RWPE1 (cell line): ENCODE measurements around the gene OOEP.

Experiments
- CTCF ChIA-PET: fragments of 350-600 bp; sonication (Branson Sonifier 250); formaldehyde crosslinking; extraction: SDS; loops from one replicate; lab custom pipeline; 2021; lab: Yijun Ruan, JAX
- POLR2A ChIA-PET: fragments of 400-600 bp; formaldehyde crosslinking; extraction: SDS; loops from one replicate; lab custom pipeline; 2020; ENCODE audit warnings: antibody characterized with exemption; ENCODE audit not compliant: low non-redundant PET; lab: Yijun Ruan, JAX
- DNase-seq: peaks from one replicate; pipeline ENCODE4 v3.0.0; 2012; ENCODE audit warnings: low spot score
- H3K27ac ChIP-seq: fragments of 450-650 bp; 2 replicates; pipeline ENCODE4 v1.5.1; 2017
- CTCF ChIP-seq: fragments of 450-650 bp; conservative IDR thresholded peaks from 2 replicates; pipeline ENCODE4 v1.5.1; 2017; ENCODE audit warnings: low read depth, mild to moderate bottlenecking

The OOEP gene

GRCh38 chr6:73369563-73369962 is at the start of gene OOEP:
TSS of gene OOEP (minus strand) at chr6:73369897. CDS start at chr6:73369792, 105 bp downstream.
- TF ChIP-seq CTCF = no peak
- CTCF ChIA-PET = interaction anchor here (0.6 kb wide), 1 partner anchor 1261 kb away, joined by 3 read pairs; no protein-coding TSS in a partner anchor
- DNase-seq = no peak
- POLR2A ChIA-PET = no interaction called here
- H3K27ac ChIP-seq = no peak within 1 kb of the TSS

DNA sequence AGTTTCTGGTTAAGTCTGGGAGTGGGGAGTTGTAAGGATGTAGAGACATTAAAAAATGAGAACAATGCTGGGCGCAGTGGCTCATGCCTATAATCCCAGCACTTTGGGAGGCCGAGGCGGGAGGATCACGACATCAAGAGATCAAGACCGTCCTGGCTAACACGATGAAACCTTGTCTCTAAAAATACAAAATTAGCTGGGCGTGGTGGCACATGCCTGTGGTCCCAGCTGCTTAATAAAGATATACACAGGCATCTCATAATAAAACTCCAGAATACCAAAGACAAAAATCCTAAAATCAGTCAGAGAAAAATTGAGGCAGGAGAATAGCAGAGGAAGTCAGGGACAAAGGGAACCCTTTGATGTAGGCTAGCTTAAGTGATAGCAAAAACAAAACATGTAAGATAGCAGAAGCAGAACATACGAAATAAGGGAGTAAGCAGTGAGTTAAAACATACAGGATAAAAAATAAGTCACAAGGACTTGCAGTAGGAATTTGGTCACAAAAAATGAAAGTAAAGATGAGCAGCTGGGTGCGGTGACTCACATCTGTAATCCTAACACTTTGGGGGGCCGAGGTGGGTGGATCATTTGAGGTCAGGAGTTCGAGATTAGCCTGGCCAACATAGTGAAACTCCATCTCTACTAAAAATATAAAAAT is 48.5 kb upstream of the OOEP start:
- ChIA-PET POLR2A (no interaction called here), CTCF (no interaction called here)
- no peak for TF ChIP-seq CTCF
- no peak for DNase-seq
- H3K27ac ChIP-seq = no peak overlapping the region

DNA sequence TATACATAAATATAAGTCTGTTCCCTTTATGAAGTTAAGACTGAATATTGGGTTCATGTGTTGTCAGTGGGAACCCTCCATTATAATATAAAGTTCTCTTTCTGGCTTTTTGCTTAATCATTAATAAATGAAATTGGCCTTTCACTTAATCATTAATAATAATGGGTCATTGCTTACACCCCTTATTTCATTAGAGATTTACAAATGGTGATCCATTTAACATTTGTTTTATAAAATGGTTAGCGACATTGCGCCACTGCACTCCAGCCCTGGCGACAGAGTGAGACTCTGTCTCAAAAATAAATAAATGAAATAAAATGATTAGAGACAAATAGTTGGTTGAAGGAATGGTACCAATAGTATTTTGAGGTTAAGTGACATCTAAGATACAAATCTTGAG is 43.4 kb upstream of the OOEP start:
- no peak for DNase-seq
- ChIA-PET POLR2A (no interaction called here), CTCF (no interaction called here)
- no peak overlapping the region for H3K27ac ChIP-seq
- no peak for TF ChIP-seq CTCF

GRCh38 chr6:73409395-73409794 is 39.7 kb upstream of the OOEP start:
- DNase-seq = no peak
- no peak for TF ChIP-seq CTCF
- ChIA-PET POLR2A (no interaction called here), CTCF (no interaction called here)
- H3K27ac ChIP-seq = no peak overlapping the region

DNA sequence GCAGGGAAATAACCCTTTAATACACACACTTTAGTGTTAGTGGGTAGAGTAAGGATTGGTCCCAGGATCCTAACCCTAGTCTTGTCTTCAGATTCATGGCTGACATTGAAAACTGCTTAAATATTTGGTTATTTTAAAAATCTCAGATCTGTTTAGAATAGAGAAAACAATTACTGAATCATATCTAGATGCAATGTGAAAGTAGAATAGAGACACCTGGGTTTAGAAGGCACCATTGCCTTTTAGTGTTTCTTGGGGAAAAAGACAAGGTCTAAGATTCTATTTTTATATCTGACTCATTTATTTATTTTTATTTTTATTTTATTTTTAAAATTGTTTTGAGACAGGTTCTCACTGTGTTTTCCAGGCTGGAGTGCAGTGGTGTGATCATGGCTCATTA is 31.0 kb upstream of the OOEP start:
- H3K27ac ChIP-seq = no peak overlapping the region
- no peak for TF ChIP-seq CTCF
- ChIA-PET CTCF (no interaction called here), POLR2A (no interaction called here)
- DNase-seq = no peak

DNA sequence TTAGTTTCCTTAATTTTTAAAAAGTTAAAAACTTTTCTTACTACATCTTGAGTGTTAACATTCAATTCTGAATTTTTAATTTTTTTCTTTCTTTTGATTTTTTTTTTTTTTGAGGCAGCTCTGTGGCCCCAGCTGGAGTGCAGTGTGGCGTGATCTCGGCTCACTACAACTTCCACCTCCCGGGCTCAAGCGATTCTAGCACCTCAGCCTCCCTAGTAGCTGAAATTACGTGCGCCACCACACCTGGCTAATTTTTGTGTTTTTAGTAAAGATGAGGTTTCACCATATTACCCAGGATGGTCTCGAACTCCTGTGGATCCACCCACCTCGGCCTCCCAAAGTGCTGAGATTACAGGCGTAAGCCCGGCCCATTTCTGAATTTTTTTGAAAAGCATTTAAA is 26.2 kb upstream of the OOEP start:
- no peak for TF ChIP-seq CTCF
- no peak for DNase-seq
- H3K27ac ChIP-seq = no peak overlapping the region
- ChIA-PET CTCF (no interaction called here), POLR2A (no interaction called here)
